Choroid plexus epithelial cell (primary cell): ENCODE results near the gene CNTN5.
A peak's percentile ranks its signal among the peaks of the same experiment; 100 is the strongest.
"Not testable (repeated sequence)": the region's sequence is repeated elsewhere in the genome, so short reads cannot be mapped to it uniquely, and the experiment has no call there.

Experiments
- DNase-seq: peaks from one replicate; pipeline ENCODE4 v3.0.0-alpha.2; 2010; ENCODE audit warnings: low read depth
- H3K4me3 ChIP-seq: 2 replicates; pipeline ENCODE4 v1.5.1; 2011; ENCODE audit warnings: low read depth, mild to moderate bottlenecking, control low read depth, low read length, moderate library complexity
- CTCF ChIP-seq: conservative IDR thresholded peaks from 2 replicates; pipeline ENCODE4 v1.5.1; 2011; ENCODE audit warnings: low read depth, mild to moderate bottlenecking, control low read depth, inconsistent platforms, low read length, moderate library complexity

The CNTN5 gene

GRCh38 chr11:99098751-99099150 is 78.0 kb downstream of the CNTN5 start:
- TF ChIP-seq CTCF, result no peak
- DNase-seq, result no peak
- no peak overlapping the region for H3K4me3 ChIP-seq

GRCh38 chr11:99117603-99118002 is 96.9 kb downstream of the CNTN5 start:
- TF ChIP-seq CTCF, result no peak
- no peak overlapping the region for H3K4me3 ChIP-seq
- no peak for DNase-seq

- DNase-seq, H3K4me3 ChIP-seq: not testable (repeated sequence)
Observed at GRCh38 chr11:99133862-99134261, 113.1 kb downstream of the CNTN5 start.

- no peak for DNase-seq
- TF ChIP-seq CTCF, result no peak
- no peak overlapping the region for H3K4me3 ChIP-seq
Observed at GRCh38 chr11:99135508-99135907, 114.8 kb downstream of the CNTN5 start.

- no peak for DNase-seq
- TF ChIP-seq CTCF, result no peak
- no peak overlapping the region for H3K4me3 ChIP-seq
Observed at GRCh38 chr11:99142237-99142636, 121.5 kb downstream of the CNTN5 start.

GRCh38 chr11:99148352-99148751 is 127.6 kb downstream of the CNTN5 start:
- no peak overlapping the region for H3K4me3 ChIP-seq
- TF ChIP-seq CTCF, result no peak
- peak; percentile 13 for DNase-seq

GRCh38 chr11:99154277-99154676 is 133.5 kb downstream of the CNTN5 start:
- no peak for TF ChIP-seq CTCF

GRCh38 chr11:99160447-99160846 is 139.7 kb downstream of the CNTN5 start:
- DNase-seq, result no peak
- TF ChIP-seq CTCF, result no peak
- no peak overlapping the region for H3K4me3 ChIP-seq

More at GRCh38 chr11:99154277-99154676, 133.5 kb downstream of the CNTN5 start:
- no peak for DNase-seq
- no peak overlapping the region for H3K4me3 ChIP-seq
